Globus pallidus (tissue), 1 donor: ENCODE measurements around the gene CLEC20A.

Experiments
- DNase-seq: peaks from one replicate; pipeline ENCODE4 v3.0.0-alpha.2; 2015; ENCODE audit warnings: low spot score

Gene CLEC20A

GRCh38 chr1:178472531-178472930, 24.2 kb downstream of the CLEC20A start:
- no peak for DNase-seq

GRCh38 chr1:178470411-178470960, 26.3 kb downstream of the CLEC20A start:
- no peak for DNase-seq

GRCh38 chr1:178467837-178468236, 28.9 kb downstream of the CLEC20A start:
- DNase-seq, result no peak

GRCh38 chr1:178465011-178465410, 31.8 kb downstream of the CLEC20A start:
- DNase-seq, result no peak

- no peak for DNase-seq
Measured at GRCh38 chr1:178464566-178464965, 32.2 kb downstream of the CLEC20A start.

GRCh38 chr1:178464141-178464540, 32.6 kb downstream of the CLEC20A start:
- no peak for DNase-seq

GRCh38 chr1:178461701-178462100, 35.1 kb downstream of the CLEC20A start:
- no peak for DNase-seq

- no peak for DNase-seq
Measured at GRCh38 chr1:178461104-178461503, 35.7 kb downstream of the CLEC20A start.

- DNase-seq, result no peak
Measured at GRCh38 chr1:178458203-178458602, 38.6 kb downstream of the CLEC20A start.

- DNase-seq, result no peak
Measured at GRCh38 chr1:178457651-178458050, 39.1 kb downstream of the CLEC20A start.

- DNase-seq, result no peak
Measured at GRCh38 chr1:178456472-178456871, 40.3 kb downstream of the CLEC20A start.

GRCh38 chr1:178452013-178452412, 44.8 kb downstream of the CLEC20A start:
- DNase-seq, result no peak

- DNase-seq, result no peak
Measured at GRCh38 chr1:178451529-178451928, 45.2 kb downstream of the CLEC20A start.

GRCh38 chr1:178450871-178451270, 45.9 kb downstream of the CLEC20A start:
- no peak for DNase-seq

GRCh38 chr1:178442925-178443324, 53.8 kb downstream of the CLEC20A start:
- no peak for DNase-seq

- no peak for DNase-seq
Measured at GRCh38 chr1:178438432-178438831, 58.3 kb downstream of the CLEC20A start.

- DNase-seq, result no peak
Measured at GRCh38 chr1:178436899-178437298, 59.9 kb downstream of the CLEC20A start.

- DNase-seq, result no peak
Measured at GRCh38 chr1:178434899-178435435, 61.8 kb downstream of the CLEC20A start.

GRCh38 chr1:178434360-178434759, 62.4 kb downstream of the CLEC20A start:
- no peak for DNase-seq
